Panc1 (cell line): ENCODE results near the gene CDC26. TPM values are rescaled to one million over a fixed set of nuclear protein-coding genes. Genes with fewer than 3 reads are reported as not detected.

Experiments
- ATAC-seq: fragments of 200-7000 bp; cut with Tn5 transposase; 2 replicates; pipeline ENCODE4 v1.9.1; 2020; ENCODE audit warnings: mild to moderate bottlenecking, moderate library complexity
- BruUV-seq: library from RNA; stranded (reverse); fragments of 400-500 nt; replicated peaks from 2 replicates; lab custom pipeline; 2021; lab: Mats Ljungman, UMichigan
- CTCF ChIA-PET: fragments of 300-600 bp; sonication (Branson Sonifier 250); formaldehyde crosslinking; loops from one replicate; lab custom pipeline; 2022; ENCODE audit warnings: antibody characterized with exemption; lab: Charles Lee
- POLR2A ChIA-PET: fragments of 300-600 bp; sonication (Branson Sonifier 250); formaldehyde crosslinking; loops from one replicate; lab custom pipeline; 2022; ENCODE audit warnings: antibody characterized with exemption; lab: Charles Lee
- DNase-seq: peaks from one replicate; pipeline ENCODE4 v3.0.0-alpha.2; 2010; ENCODE audit warnings: low read depth, low spot score
- H3K27ac ChIP-seq: 2 replicates; pipeline ENCODE4 v1.5.1; 2011; ENCODE audit warnings: mild to moderate bottlenecking, low read length, inconsistent platforms
- H3K27me3 ChIP-seq: fragments of 200-500 bp; sonication (Bioruptor generic); 2 replicates; pipeline ENCODE4 v1.6.0; 2014; ENCODE audit warnings: low read length, inconsistent platforms; ENCODE audit not compliant: control insufficient read depth, insufficient read depth
- H3K36me3 ChIP-seq: fragments of 200-500 bp; sonication (Bioruptor generic); 2 replicates; pipeline ENCODE4 v1.5.1; 2014; ENCODE audit warnings: inconsistent platforms, mild to moderate bottlenecking, low read length, moderate library complexity; ENCODE audit not compliant: control insufficient read depth, insufficient read depth
- H3K4me1 ChIP-seq: 2 replicates; pipeline ENCODE4 v1.5.1; 2011; ENCODE audit warnings: inconsistent platforms, mild to moderate bottlenecking, low read length, moderate library complexity; ENCODE audit not compliant: control insufficient read depth, insufficient read depth
- H3K4me3 ChIP-seq, 2 experiments: 2 replicates each; pipeline ENCODE4 v1.5.1; 2011 to 2012; ENCODE audit warnings: low read depth in 2 of 2, low read length in 2 of 2, mild to moderate bottlenecking in 2 of 2, inconsistent platforms in 1 of 2, moderate library complexity in 1 of 2
- H3K9me3 ChIP-seq: fragments of 200-500 bp; sonication (Bioruptor generic); 2 replicates; pipeline ENCODE4 v1.5.1; 2014; ENCODE audit warnings: low read depth, mild to moderate bottlenecking, inconsistent platforms, low read length, moderate library complexity; ENCODE audit not compliant: control insufficient read depth, insufficient read depth
- POLR2AphosphoS5 ChIP-seq: IDR thresholded peaks from 2 replicates; pipeline ENCODE4 v1.6.1; 2012; ENCODE audit warnings: mild to moderate bottlenecking, low read depth, low read length, moderate library complexity
- SIN3A ChIP-seq: IDR thresholded peaks from 2 replicates; pipeline ENCODE4 v1.6.1; 2012; ENCODE audit warnings: low read depth, mild to moderate bottlenecking, low read length, moderate library complexity, borderline replicate concordance; ENCODE audit not compliant: insufficient read depth
- TCF7L2 ChIP-seq: IDR thresholded peaks from 2 replicates; pipeline ENCODE4 v1.6.1; 2011; ENCODE audit warnings: mild to moderate bottlenecking, low read depth, low read length, inconsistent platforms
- in situ Hi-C: cut with HindIII; loops from 2 replicates; pipeline ENCODE4 v1.10.0; 2016; ENCODE audit warnings: low sequenced_read_pairs, low pct_unique_long_range_greater_than_20kb
- intact Hi-C: fragments of 100-400 bp; cut with micrococcal nuclease; formaldehyde crosslinking; loops from one replicate; pipeline ENCODE4 v1.10.0; 2022; ENCODE audit not compliant: unreplicated experiment
- total RNA-seq: library from RNA; stranded (reverse); gene quantifications from one replicate; pipeline ENCODE4 v1.2.1, GENCODE V29; 2021; ENCODE audit not compliant: unreplicated experiment
- TF ChIP-seq, protein P1 (sequence below), 2 experiments: IDR thresholded peaks; 2 replicates each; pipeline ENCODE4 v1.6.1; 2011 to 2012; ENCODE audit warnings: low read depth in 2 of 2, control low read depth in 1 of 2, low read length in 1 of 2, mild to moderate bottlenecking in 1 of 2, moderate library complexity in 1 of 2; ENCODE audit not compliant: insufficient read depth in 1 of 2
- TF ChIP-seq, protein P2 (sequence below): fragments of 450-650 bp; IDR thresholded peaks from 2 replicates; pipeline ENCODE4 v1.5.1; 2017; ENCODE audit warnings: mild to moderate bottlenecking

Gene CDC26
- total RNA-seq, 1 experiment from 2014 or later = 19.4 TPM

DNA sequence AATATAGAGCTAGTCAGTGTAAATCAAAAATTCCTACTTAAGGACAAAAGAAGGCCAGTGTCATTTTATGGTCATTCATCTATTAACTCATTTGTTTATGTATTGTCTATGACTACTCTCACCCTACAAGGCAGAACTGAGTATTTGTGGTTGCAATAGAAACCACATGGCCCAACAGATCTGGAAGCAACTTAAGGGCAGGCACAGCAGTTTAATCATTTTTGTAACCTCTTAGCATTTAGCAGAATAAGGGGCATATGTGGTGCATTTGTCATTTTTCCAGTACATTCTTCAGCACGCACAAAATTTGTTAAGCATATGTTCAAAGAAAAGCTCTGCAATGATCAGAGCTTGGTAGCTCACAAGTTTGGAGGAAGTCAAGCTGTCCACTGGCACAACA lies 55.4 kb downstream of the CDC26 start:
- Histone ChIP-seq H3K4me3 (peak overlapping the region; percentile 95 to 98), H3K27ac (no peak overlapping the region), H3K4me1 (peaks cover 8% of the 10 kb centered on the region), H3K36me3 (no peaks in the 10 kb centered on the region; the same call in 1 of the 2 replicates), H3K9me3 (no peaks in the 10 kb centered on the region), H3K27me3 (no peaks in the 10 kb centered on the region)
- ChIA-PET CTCF (no interaction called here), POLR2A (no interaction called here)
- DNase-seq = no peak
- TF ChIP-seq POLR2AphosphoS5 (no peak), TCF7L2 (no peak), SIN3A (no peak)
- TF ChIP-seq, protein P1, sequence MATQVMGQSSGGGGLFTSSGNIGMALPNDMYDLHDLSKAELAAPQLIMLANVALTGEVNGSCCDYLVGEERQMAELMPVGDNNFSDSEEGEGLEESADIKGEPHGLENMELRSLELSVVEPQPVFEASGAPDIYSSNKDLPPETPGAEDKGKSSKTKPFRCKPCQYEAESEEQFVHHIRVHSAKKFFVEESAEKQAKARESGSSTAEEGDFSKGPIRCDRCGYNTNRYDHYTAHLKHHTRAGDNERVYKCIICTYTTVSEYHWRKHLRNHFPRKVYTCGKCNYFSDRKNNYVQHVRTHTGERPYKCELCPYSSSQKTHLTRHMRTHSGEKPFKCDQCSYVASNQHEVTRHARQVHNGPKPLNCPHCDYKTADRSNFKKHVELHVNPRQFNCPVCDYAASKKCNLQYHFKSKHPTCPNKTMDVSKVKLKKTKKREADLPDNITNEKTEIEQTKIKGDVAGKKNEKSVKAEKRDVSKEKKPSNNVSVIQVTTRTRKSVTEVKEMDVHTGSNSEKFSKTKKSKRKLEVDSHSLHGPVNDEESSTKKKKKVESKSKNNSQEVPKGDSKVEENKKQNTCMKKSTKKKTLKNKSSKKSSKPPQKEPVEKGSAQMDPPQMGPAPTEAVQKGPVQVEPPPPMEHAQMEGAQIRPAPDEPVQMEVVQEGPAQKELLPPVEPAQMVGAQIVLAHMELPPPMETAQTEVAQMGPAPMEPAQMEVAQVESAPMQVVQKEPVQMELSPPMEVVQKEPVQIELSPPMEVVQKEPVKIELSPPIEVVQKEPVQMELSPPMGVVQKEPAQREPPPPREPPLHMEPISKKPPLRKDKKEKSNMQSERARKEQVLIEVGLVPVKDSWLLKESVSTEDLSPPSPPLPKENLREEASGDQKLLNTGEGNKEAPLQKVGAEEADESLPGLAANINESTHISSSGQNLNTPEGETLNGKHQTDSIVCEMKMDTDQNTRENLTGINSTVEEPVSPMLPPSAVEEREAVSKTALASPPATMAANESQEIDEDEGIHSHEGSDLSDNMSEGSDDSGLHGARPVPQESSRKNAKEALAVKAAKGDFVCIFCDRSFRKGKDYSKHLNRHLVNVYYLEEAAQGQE (IDR thresholded peaks at IDR 0.05; ENCODE audit: insufficient read depth in 1 of 2, low read depth in 2 of 2, low read length in 1 of 2) = no peak
- TF ChIP-seq, protein P2, sequence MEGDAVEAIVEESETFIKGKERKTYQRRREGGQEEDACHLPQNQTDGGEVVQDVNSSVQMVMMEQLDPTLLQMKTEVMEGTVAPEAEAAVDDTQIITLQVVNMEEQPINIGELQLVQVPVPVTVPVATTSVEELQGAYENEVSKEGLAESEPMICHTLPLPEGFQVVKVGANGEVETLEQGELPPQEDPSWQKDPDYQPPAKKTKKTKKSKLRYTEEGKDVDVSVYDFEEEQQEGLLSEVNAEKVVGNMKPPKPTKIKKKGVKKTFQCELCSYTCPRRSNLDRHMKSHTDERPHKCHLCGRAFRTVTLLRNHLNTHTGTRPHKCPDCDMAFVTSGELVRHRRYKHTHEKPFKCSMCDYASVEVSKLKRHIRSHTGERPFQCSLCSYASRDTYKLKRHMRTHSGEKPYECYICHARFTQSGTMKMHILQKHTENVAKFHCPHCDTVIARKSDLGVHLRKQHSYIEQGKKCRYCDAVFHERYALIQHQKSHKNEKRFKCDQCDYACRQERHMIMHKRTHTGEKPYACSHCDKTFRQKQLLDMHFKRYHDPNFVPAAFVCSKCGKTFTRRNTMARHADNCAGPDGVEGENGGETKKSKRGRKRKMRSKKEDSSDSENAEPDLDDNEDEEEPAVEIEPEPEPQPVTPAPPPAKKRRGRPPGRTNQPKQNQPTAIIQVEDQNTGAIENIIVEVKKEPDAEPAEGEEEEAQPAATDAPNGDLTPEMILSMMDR = no peak
- BruUV-seq = no TSS peak
- no peak for ATAC-seq
- in situ Hi-C loops (no loop called here), intact Hi-C loops (no loop called here)

- no peak for DNase-seq
- Histone ChIP-seq H3K27ac (no peak overlapping the region), H3K36me3 (no peaks in the 10 kb centered on the region; the same call in 1 of the 2 replicates), H3K9me3 (no peaks in the 10 kb centered on the region), H3K4me3 (peak overlapping the region in 1 of 2 experiments; percentile 11; a peak in 1 of 4 replicates), H3K27me3 (no peaks in the 10 kb centered on the region), H3K4me1 (peaks cover 8% of the 10 kb centered on the region)
- ChIA-PET POLR2A (no interaction called here), CTCF (no interaction called here)
- in situ Hi-C loops (no loop called here), intact Hi-C loops (no loop called here)
- TF ChIP-seq SIN3A (no peak), TCF7L2 (no peak), POLR2AphosphoS5 (no peak)
- TF ChIP-seq, protein P1 (IDR thresholded peaks at IDR 0.05; ENCODE audit: insufficient read depth in 1 of 2, low read depth in 2 of 2, low read length in 1 of 2) = no peak
- TF ChIP-seq, protein P2 = no peak
- BruUV-seq = TSS peak; percentile 69
- no peak for ATAC-seq
Measured at GRCh38 chr9:113219186-113219936, 56.0 kb downstream of the CDC26 start.
